Esophagus squamous epithelium (tissue), 4 donors: ENCODE results near the gene SYNE2.

Experiments
- CTCF ChIP-seq, 6 experiments: fragments of 450-650 bp in 4 of 6; fragments of 200-600 bp in 2 of 6; sonication (generic) in 2 of 6; IDR thresholded peaks; one replicate each; pipeline ENCODE4 v1.5.1; 2016 to 2019; ENCODE audit warnings: antibody characterized with exemption in 6 of 6, mild to moderate bottlenecking in 4 of 6, moderate library complexity in 4 of 6
- POLR2A ChIP-seq, 4 donors: fragments of 450-650 bp; IDR thresholded peaks; one replicate each; pipeline ENCODE4 v1.6.1; 2017; ENCODE audit warnings: antibody characterized with exemption in 4 of 4, mild to moderate bottlenecking in 4 of 4, moderate library complexity in 3 of 4

DNA sequence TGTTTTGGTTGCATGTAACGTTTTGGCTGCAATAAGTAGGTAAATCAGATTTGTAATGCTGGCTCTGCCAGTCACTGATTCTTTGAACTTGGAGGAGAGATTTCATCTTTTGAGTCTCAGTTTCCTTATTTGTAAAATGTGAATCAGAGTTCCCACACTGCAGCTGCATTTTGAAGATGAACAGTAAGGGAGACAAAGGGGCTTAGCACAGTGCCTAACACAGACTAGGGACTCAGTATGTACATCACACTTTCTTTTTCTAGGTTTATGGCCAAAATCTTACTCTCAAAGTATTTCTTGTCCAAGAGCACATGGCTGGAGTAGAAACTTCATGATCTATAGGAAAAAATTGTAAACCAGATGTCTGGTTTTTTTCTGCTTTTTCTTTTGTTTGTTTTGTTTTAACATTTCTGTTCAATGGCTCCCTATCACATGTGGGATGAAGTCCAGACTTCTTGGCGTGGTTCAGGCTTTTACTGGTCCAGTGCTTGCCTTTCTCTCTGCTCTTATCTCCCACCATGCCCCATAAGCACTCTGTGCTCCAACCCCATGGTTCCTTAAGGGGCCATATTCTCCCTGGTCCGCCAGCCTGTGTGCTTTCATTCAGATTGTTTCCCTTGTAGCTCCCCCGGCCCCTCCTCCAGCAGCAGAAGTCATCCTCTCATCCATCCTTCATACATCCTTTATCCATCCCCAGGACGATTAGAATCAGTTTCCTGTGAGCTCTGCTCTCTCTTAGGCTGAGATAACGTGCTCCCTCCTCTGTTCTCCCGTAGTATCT is 58.0 kb downstream of the SYNE2 start:
- no peak for TF ChIP-seq CTCF (IDR thresholded peaks at IDR 0.05)
- no peak for TF ChIP-seq POLR2A (IDR thresholded peaks at IDR 0.05)
